ENCODE data around the gene ADAMTSL5. TPM values are rescaled to one million over a fixed set of nuclear protein-coding genes. Genes with fewer than 3 reads are reported as not detected.
A peak's percentile ranks its signal among the peaks of the same experiment; 100 is the strongest.
"Not testable (repeated sequence)": the region's sequence is repeated elsewhere in the genome, so short reads cannot be mapped to it uniquely, and the experiment has no call there.

Gene ADAMTSL5
- total and polyA plus RNA-seq, 8 donors, result 1.1 to 29.5 (median 1.8) TPM; not detected in 2

DNA sequence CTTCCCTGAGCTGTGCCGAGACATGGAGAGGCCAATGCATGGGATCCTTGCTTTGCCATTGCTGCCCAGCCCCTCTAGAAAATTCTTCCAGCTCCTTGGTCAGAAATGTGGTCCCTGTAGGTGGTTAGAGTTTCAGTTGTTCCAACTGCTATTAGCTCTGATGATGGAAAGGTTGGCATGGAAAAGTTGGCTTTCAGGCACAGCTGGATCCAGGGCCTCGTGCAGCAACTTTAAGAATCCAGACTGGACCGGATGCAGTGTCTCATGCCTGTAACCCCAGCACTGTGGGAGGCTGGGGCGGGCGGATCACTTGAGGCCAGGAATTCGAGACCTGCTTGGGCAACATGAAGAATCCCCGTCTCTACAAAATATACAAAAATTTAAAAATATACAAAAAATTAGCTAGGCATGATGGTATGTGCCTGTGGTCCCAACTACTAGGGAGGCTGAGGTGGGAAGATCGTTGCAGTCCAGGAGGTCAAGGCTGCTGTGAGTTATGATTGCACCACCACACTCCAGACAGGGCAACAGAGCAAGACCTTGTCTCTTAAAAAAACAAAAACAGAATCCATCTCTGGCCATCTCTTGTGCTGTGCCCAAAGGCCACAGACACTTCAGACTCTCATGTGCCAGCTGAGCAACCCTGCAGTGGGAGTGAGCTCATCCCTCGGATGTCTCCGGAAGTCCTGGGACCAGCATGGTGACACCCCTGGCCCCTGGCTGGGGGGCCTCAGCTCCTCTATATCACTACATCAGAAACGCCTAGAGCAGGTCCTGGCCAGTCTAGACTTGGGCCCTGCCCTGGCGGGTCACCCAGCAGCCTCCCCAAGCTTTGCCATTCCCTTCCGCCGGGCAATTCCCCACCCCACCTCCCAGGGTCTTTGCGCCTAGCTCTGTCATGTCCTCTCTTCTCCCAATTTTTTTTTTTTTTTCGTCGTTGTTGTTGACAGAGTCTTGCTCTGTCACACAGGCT is 38.5 kb upstream of the ADAMTSL5 start:
- Histone ChIP-seq H3K4me1 (peaks cover 0 to 1% (median under 1%) of the 10 kb centered on the region in 4 donors), H3K27me3 (peaks cover 0 to 11% (median 5%) of the 10 kb centered on the region in 3 donors), H3K9me3 (no peaks in the 10 kb centered on the region), H3K27ac (no peak overlapping the region), H3K4me3 (no peak overlapping the region), H3K36me3 (peaks cover 4 to 17% (median 15%) of the 10 kb centered on the region in 4 donors)
- intact Hi-C loops (cut with DNase I; ENCODE audit: low total_unique reads), result loop anchor here (10.0 kb wide), 1 partner anchor 273 kb away; no protein-coding TSS in a partner anchor
- TF ChIP-seq POLR2A (IDR thresholded peaks at IDR 0.05) (no peak), POLR2AphosphoS5 (IDR thresholded peaks at IDR 0.05) (no peak), EP300 (IDR thresholded peaks at IDR 0.05) (no peak)
- TF ChIP-seq, protein P1, sequence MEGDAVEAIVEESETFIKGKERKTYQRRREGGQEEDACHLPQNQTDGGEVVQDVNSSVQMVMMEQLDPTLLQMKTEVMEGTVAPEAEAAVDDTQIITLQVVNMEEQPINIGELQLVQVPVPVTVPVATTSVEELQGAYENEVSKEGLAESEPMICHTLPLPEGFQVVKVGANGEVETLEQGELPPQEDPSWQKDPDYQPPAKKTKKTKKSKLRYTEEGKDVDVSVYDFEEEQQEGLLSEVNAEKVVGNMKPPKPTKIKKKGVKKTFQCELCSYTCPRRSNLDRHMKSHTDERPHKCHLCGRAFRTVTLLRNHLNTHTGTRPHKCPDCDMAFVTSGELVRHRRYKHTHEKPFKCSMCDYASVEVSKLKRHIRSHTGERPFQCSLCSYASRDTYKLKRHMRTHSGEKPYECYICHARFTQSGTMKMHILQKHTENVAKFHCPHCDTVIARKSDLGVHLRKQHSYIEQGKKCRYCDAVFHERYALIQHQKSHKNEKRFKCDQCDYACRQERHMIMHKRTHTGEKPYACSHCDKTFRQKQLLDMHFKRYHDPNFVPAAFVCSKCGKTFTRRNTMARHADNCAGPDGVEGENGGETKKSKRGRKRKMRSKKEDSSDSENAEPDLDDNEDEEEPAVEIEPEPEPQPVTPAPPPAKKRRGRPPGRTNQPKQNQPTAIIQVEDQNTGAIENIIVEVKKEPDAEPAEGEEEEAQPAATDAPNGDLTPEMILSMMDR (IDR thresholded peaks at IDR 0.05), result no peak
- WGBS, 5 donors, result 74 to 83% (median 80%) methylated on average over 17 of the region's 17 CpGs
- no peak for DNase-seq

DNA sequence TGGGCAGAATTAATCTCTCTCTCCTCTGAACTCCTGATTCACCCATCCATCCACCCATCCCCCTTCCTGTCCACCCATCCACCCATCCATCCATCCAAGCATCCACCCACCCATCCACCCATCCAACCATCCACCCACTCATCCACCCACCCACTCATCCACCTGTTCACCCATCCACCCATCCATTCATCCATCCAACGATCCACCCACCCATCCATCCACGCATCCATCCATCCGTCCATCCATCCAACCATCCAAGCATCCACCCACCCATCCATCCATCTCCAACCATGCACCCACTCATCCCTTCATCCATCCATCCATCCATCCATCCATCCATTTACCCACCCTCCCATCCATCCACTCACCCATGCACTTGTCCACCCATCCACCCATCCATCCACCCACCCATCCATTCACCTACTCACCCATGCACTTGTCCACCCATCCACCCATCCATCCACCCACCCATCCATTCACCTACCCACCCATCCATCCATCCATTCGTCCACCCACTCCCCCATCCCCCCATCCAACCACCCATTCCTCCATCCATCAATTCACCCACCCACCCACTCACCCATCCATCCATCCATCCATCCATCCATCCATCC is 36.6 kb upstream of the ADAMTSL5 start:
- H3K36me3 ChIP-seq, result no peaks in the 10 kb centered on the region
- peaks cover 0 to 24% (median 22%) of the 10 kb centered on the region in 3 donors for H3K27me3 ChIP-seq
- no peak for DNase-seq
- H3K4me1 ChIP-seq, result peaks cover 0 to 8% (median 5%) of the 10 kb centered on the region in 4 donors
- 83 to 92% (median 86%) methylated on average over 4 of the region's 4 CpGs for WGBS, 5 donors
- no peak overlapping the region for H3K27ac ChIP-seq
- TF ChIP-seq POLR2A (IDR thresholded peaks at IDR 0.05) (no peak), POLR2AphosphoS5 (IDR thresholded peaks at IDR 0.05) (no peak), EP300 (IDR thresholded peaks at IDR 0.05) (no peak)
- TF ChIP-seq, protein P1 (IDR thresholded peaks at IDR 0.05), result no peak
- no peaks in the 10 kb centered on the region for H3K9me3 ChIP-seq
- intact Hi-C loops (cut with DNase I; ENCODE audit: low total_unique reads), result loop anchor here (5.0 kb wide), 1 partner anchor 123 kb away; no protein-coding TSS in a partner anchor
- no peak overlapping the region for H3K4me3 ChIP-seq

GRCh38 chr19:1540365-1540925 is 27.6 kb upstream of the ADAMTSL5 start:
- intact Hi-C loops (cut with DNase I; ENCODE audit: low total_unique reads), result no loop called here
- peak overlapping the region in 1 of 4 donors; percentile 6 for H3K4me3 ChIP-seq
- no peak for TF ChIP-seq POLR2AphosphoS5 (IDR thresholded peaks at IDR 0.05)
- TF ChIP-seq, protein P1 (IDR thresholded peaks at IDR 0.05), result no peak
- no peak for TF ChIP-seq EP300 (IDR thresholded peaks at IDR 0.05)
- no peak for TF ChIP-seq POLR2A (IDR thresholded peaks at IDR 0.05)
- WGBS, 5 donors, result 25 to 41% (median 32%) methylated on average over 17 of the region's 17 CpGs
- no peaks in the 10 kb centered on the region for H3K36me3 ChIP-seq
- H3K27me3 ChIP-seq, result peaks cover 0 to 86% (median 20%) of the 10 kb centered on the region in 3 donors
- H3K27ac ChIP-seq, result peak overlapping the region in 1 of 5 donors; percentile 18
- peak in 1 of 2 donors; percentile 69 for DNase-seq
- H3K4me1 ChIP-seq, result peaks cover 0 to 12% (median 4%) of the 10 kb centered on the region in 4 donors
- no peaks in the 10 kb centered on the region for H3K9me3 ChIP-seq

DNA sequence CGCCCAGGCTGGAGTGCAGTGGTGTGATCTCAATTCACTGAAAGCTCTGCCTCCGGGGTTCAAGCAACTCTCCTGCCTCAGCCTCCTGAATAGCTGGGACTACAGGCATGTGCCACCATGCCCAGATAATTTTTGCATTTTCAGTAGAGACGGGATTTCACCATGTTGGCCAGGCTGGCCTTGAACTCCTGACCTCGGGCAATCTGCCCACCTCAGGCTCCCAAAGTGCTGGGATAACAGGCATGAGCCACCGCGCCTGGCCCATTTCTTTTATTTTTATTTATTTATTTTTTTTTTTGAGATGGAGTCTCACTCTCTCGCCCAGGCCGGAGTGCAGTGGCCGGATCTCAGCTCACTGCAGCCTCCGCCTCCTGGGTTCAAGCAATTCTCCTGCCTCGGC is 26.9 kb upstream of the ADAMTSL5 start:
- 84 to 91% (median 89%) methylated on average over 10 to 11 of the region's 11 CpGs for WGBS, 5 donors
- intact Hi-C loops (cut with DNase I; ENCODE audit: low total_unique reads), result not testable (repeated sequence)

More for the DNA sequence above, 26.9 kb upstream of the ADAMTSL5 start:
- not testable (repeated sequence) for H3K4me3 ChIP-seq, H3K36me3 ChIP-seq, DNase-seq, H3K27ac ChIP-seq, H3K9me3 ChIP-seq
- Histone ChIP-seq H3K4me1 (peaks cover 0 to 12% (median 4%) of the 10 kb centered on the region in 4 donors), H3K27me3 (peaks cover 0 to 86% (median 18%) of the 10 kb centered on the region in 3 donors)

Measured in stomach (tissue), 9 donors.